Esophagus muscularis mucosa (tissue), 4 donors: ENCODE data around the gene SLC7A14. TPM values are rescaled to one million over a fixed set of nuclear protein-coding genes. Genes with fewer than 3 reads are reported as not detected.
A peak's percentile ranks its signal among the peaks of the same experiment; 100 is the strongest.

Source experiments
- DNase-seq: peaks from one replicate; pipeline ENCODE4 v3.0.0-alpha.2; 2017; ENCODE audit errors: extremely low spot score
- H3K27ac ChIP-seq, 4 donors: fragments of 200-600 bp; sonication (generic); replicated peaks in 1 of 4; 1 replicate in 3 of 4; 2 replicates in 1 of 4; pipeline ENCODE4 v1.5.1; 2016 to 2019; ENCODE audit warnings: mild to moderate bottlenecking in 1 of 4
- H3K27me3 ChIP-seq, 4 donors: fragments of 200-600 bp; sonication (generic); one replicate each; pipeline versions ENCODE4 v1.5.1 to v1.6.0; 2016 to 2019
- H3K36me3 ChIP-seq, 4 donors: fragments of 200-600 bp; sonication (generic); one replicate each; pipeline ENCODE4 v1.5.1; 2016 to 2019
- H3K4me1 ChIP-seq, 4 donors: fragments of 200-600 bp; sonication (generic); one replicate each; pipeline ENCODE4 v1.5.1; 2016 to 2019
- H3K4me3 ChIP-seq, 4 donors: fragments of 200-600 bp; sonication (generic); 1 replicate in 2 of 4; 2 replicates in 2 of 4; pipeline ENCODE4 v1.5.1; 2016 to 2019; ENCODE audit warnings: mild to moderate bottlenecking in 4 of 4, moderate library complexity in 1 of 4
- H3K9me3 ChIP-seq, 4 donors: fragments of 200-600 bp; sonication (generic); 1 replicate in 3 of 4; 2 replicates in 1 of 4; pipeline ENCODE4 v1.5.1; 2016 to 2019
- EP300 ChIP-seq: sonication (generic); formaldehyde crosslinking; IDR thresholded peaks from one replicate; pipeline ENCODE4 v1.6.1; 2017; ENCODE audit warnings: antibody characterized with exemption
- POLR2A ChIP-seq: fragments of 450-650 bp; IDR thresholded peaks from one replicate; pipeline ENCODE4 v1.6.1; 2017; ENCODE audit warnings: antibody characterized with exemption, moderate library complexity, mild to moderate bottlenecking, low read depth
- POLR2AphosphoS5 ChIP-seq, 2 donors: sonication (generic); formaldehyde crosslinking; IDR thresholded peaks; one replicate each; pipeline ENCODE4 v1.6.1; 2017; ENCODE audit warnings: antibody characterized with exemption in 2 of 2
- WGBS: methylation state at CpG from one replicate; pipeline ENCODE4 v1.1.5; 2018; 5-methylcytosine and 5-hydroxymethylcytosine counted together
- intact Hi-C: fragments of 100-400 bp; cut with DNase I; formaldehyde crosslinking; loops from one replicate; pipeline ENCODE4 v1.15.1; 2023
- total RNA-seq, 4 donors: library from RNA; depleted of rRNA; stranded (reverse); fragments of >200 nt; gene quantifications; one replicate each; pipeline versions ENCODE4 v1.1.0 to v1.2.1, GENCODE V29; 2016
- TF ChIP-seq, protein P1 (sequence below), 3 experiments: fragments of 200-600 bp in 2 of 3; fragments of 450-650 bp in 1 of 3; sonication (generic) in 2 of 3; IDR thresholded peaks; one replicate each; pipeline ENCODE4 v1.5.1; 2017 to 2019; ENCODE audit warnings: antibody characterized with exemption in 3 of 3, mild to moderate bottlenecking in 2 of 3, moderate library complexity in 1 of 3

Gene SLC7A14
- total RNA-seq, 4 donors from 2014 or later, result 0.42 to 1.3 (median 0.58) TPM

DNA sequence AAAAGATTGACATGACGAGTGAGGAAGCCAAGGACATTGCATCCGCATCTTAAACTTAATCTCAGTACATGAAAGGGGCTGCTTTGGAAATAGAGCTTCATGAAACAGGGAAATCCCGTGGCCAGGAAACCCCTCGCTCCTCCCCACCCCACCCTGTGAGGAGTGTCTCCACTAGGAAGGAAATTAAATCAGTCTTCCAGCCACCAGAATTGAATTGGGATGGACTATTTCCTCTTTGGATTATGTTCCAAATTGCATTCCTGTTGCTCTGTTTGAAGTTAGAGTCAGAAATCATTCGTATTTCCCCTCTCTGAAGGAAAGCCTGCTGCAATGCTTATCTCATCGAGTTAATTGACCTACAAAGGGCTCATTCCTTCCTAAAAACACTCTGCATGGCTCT lies 131.4 kb downstream of the SLC7A14 start:
- intact Hi-C loops, result no loop called here
- 80% methylated on average over 5 of the region's 6 CpGs for WGBS

DNA sequence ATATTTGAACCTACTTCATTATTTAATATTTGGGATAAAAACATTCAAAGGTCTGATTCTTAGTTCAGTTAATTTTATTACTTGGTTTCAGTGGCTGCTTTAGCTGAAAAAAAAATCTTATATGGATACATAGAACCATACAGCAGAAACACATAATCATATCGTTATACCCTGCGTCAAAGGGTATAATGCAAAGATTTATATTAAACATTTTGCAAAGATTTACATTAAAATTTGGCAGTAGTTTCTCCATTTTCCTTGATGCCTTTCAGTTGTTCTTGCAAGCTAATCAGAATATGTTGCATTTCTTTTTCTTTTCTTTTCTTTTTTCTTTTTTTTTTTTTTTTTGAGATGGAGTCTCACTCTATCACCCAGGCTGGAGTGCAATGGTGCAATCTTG lies 135.8 kb downstream of the SLC7A14 start:
- Histone ChIP-seq H3K36me3 (no peaks in the 10 kb centered on the region), H3K4me1 (no peaks in the 10 kb centered on the region), H3K4me3 (no peak overlapping the region), H3K27me3 (no peaks in the 10 kb centered on the region), H3K27ac (no peak overlapping the region), H3K9me3 (no peaks in the 10 kb centered on the region)
- 67% methylated on average over 2 of the region's 2 CpGs for WGBS
- intact Hi-C loops, result no loop called here
- TF ChIP-seq POLR2AphosphoS5 (IDR thresholded peaks at IDR 0.05) (no peak), POLR2A (no peak), EP300 (no peak)
- TF ChIP-seq, protein P1, sequence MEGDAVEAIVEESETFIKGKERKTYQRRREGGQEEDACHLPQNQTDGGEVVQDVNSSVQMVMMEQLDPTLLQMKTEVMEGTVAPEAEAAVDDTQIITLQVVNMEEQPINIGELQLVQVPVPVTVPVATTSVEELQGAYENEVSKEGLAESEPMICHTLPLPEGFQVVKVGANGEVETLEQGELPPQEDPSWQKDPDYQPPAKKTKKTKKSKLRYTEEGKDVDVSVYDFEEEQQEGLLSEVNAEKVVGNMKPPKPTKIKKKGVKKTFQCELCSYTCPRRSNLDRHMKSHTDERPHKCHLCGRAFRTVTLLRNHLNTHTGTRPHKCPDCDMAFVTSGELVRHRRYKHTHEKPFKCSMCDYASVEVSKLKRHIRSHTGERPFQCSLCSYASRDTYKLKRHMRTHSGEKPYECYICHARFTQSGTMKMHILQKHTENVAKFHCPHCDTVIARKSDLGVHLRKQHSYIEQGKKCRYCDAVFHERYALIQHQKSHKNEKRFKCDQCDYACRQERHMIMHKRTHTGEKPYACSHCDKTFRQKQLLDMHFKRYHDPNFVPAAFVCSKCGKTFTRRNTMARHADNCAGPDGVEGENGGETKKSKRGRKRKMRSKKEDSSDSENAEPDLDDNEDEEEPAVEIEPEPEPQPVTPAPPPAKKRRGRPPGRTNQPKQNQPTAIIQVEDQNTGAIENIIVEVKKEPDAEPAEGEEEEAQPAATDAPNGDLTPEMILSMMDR (IDR thresholded peaks at IDR 0.05), result no peak
- DNase-seq, result no peak

More for the DNA sequence above, 131.4 kb downstream of the SLC7A14 start:
- Histone ChIP-seq H3K27me3 (no peaks in the 10 kb centered on the region), H3K4me3 (no peak overlapping the region), H3K36me3 (no peaks in the 10 kb centered on the region), H3K27ac (no peak overlapping the region), H3K9me3 (no peaks in the 10 kb centered on the region), H3K4me1 (no peaks in the 10 kb centered on the region)
- DNase-seq, result no peak
- TF ChIP-seq EP300, result no peak
- no peak for TF ChIP-seq POLR2AphosphoS5 (IDR thresholded peaks at IDR 0.05)
- TF ChIP-seq, protein P1 (IDR thresholded peaks at IDR 0.05), result no peak
- no peak for TF ChIP-seq POLR2A

DNA sequence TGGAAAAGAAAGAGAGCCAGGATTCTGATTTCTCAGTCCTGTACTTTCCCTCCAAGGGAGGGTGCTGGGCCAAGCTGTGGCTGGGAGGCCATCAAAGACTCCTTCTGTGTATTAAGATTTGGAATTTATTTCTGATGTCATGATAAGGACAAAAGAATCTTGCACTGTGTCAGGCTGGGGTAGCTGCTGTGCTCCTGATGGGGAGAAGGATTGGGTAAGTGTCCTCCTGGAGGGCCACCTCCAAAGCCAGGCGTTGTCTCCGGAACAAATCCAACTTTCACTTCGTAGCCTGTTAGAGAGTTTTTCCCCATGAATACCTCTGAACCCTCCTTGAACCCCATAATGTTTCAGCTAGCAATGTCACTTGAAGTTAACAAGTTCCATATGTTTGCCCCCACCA lies 137.3 kb downstream of the SLC7A14 start:
- Histone ChIP-seq H3K4me1 (no peaks in the 10 kb centered on the region), H3K27me3 (no peaks in the 10 kb centered on the region), H3K36me3 (no peaks in the 10 kb centered on the region), H3K4me3 (peak overlapping the region in 1 of 4 donors; percentile 16), H3K27ac (no peak overlapping the region), H3K9me3 (no peaks in the 10 kb centered on the region)
- TF ChIP-seq EP300, result no peak
- no peak for TF ChIP-seq POLR2A
- TF ChIP-seq, protein P1 (IDR thresholded peaks at IDR 0.05), result no peak
- no peak for TF ChIP-seq POLR2AphosphoS5 (IDR thresholded peaks at IDR 0.05)
- intact Hi-C loops, result no loop called here
- DNase-seq, result no peak
- WGBS, result 55% methylated on average over 3 of the region's 3 CpGs

DNA sequence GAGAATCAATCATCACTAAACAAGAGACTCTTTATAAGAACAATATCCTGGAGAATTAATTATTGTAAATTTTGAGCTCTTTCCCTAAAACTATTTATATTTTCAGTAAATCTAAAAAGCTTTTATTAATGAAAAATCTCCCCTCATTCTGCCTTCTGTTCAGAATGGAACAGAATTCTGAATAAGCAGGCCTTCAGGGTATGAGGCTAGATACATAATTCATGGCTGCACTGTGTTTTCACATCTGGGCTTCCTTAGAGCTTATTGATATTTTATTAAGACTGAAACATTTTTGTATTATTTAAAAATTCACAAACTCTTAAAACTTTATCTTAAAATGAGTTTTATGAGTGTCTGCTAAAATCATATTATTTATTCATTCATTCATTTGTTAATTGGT lies 142.4 kb downstream of the SLC7A14 start:
- Histone ChIP-seq H3K27me3 (no peaks in the 10 kb centered on the region), H3K9me3 (no peaks in the 10 kb centered on the region), H3K4me1 (no peaks in the 10 kb centered on the region), H3K27ac (no peak overlapping the region), H3K4me3 (no peak overlapping the region), H3K36me3 (no peaks in the 10 kb centered on the region)
- intact Hi-C loops, result no loop called here
- TF ChIP-seq POLR2AphosphoS5 (IDR thresholded peaks at IDR 0.05), result no peak
- TF ChIP-seq, protein P1 (IDR thresholded peaks at IDR 0.05), result no peak
- no peak for DNase-seq

DNA sequence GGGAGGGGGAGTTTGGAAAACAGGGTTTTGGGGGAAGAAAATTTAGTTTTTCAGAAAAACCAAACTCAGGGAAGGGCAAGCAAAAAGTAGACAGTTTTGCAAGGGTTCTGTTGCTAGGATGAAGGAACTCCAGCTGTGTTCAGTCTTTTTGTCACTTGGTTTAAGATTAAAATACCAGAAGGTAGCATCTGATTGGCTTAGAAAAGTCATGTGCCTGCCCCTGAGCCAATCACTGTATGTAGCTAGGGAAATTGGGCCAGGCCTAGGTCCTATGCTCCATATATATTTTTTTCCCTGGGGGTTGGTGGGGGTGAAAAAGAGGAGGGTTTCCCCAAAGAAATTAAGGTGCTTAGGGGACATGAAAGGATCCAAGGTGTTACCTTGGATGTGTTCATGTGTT lies 142.9 kb downstream of the SLC7A14 start:
- intact Hi-C loops, result no loop called here

More for the DNA sequence above, 142.9 kb downstream of the SLC7A14 start:
- Histone ChIP-seq H3K4me1 (no peaks in the 10 kb centered on the region), H3K36me3 (no peaks in the 10 kb centered on the region), H3K27ac (no peak overlapping the region), H3K27me3 (no peaks in the 10 kb centered on the region), H3K9me3 (no peaks in the 10 kb centered on the region), H3K4me3 (no peak overlapping the region)
- no peak for DNase-seq
- TF ChIP-seq, protein P1 (IDR thresholded peaks at IDR 0.05), result no peak
- TF ChIP-seq POLR2A, result no peak
